Measurements from ENCODE around the gene PERP.
"Not testable (repeated sequence)": the region's sequence is repeated elsewhere in the genome, so short reads cannot be mapped to it uniquely, and the experiment has no call there.

The PERP gene

GRCh38 chr6:138124096-138124495, 16.9 kb upstream of the PERP start:
- no peak overlapping the region for H3K4me3 ChIP-seq (replicated peaks; ENCODE audit: low read depth, low read length)
- DNase-seq (ENCODE audit: extremely low read depth, low read depth), result no peak
- no peak for TF ChIP-seq CTCF (IDR thresholded peaks at IDR 0.05; ENCODE audit: low read depth, low read length, missing control alignments)

GRCh38 chr6:138119976-138120375, 12.8 kb upstream of the PERP start:
- H3K4me3 ChIP-seq (replicated peaks; ENCODE audit: low read depth, low read length), result no peak overlapping the region
- DNase-seq (ENCODE audit: extremely low read depth, low read depth), result no peak
- no peak for TF ChIP-seq CTCF (IDR thresholded peaks at IDR 0.05; ENCODE audit: low read depth, low read length, missing control alignments)

- DNase-seq (ENCODE audit: extremely low read depth, low read depth), result not testable (repeated sequence)
These were observed 12.0 kb upstream of the PERP start for GRCh38 chr6:138119229-138119628.

GRCh38 chr6:138117376-138117914, 10.2 kb upstream of the PERP start:
- no peak for TF ChIP-seq CTCF (IDR thresholded peaks at IDR 0.05; ENCODE audit: low read depth, low read length, missing control alignments)
- no peak for DNase-seq (ENCODE audit: extremely low read depth, low read depth)
- no peak overlapping the region for H3K4me3 ChIP-seq (replicated peaks; ENCODE audit: low read depth, low read length)

More at GRCh38 chr6:138119229-138119628, 12.0 kb upstream of the PERP start:
- H3K4me3 ChIP-seq (replicated peaks; ENCODE audit: low read depth, low read length), result not testable (repeated sequence)

GRCh38 chr6:138116661-138116999, 9.4 kb upstream of the PERP start:
- TF ChIP-seq CTCF (IDR thresholded peaks at IDR 0.05; ENCODE audit: low read depth, low read length, missing control alignments), result no peak
- DNase-seq (ENCODE audit: extremely low read depth, low read depth), result no peak
- no peak overlapping the region for H3K4me3 ChIP-seq (replicated peaks; ENCODE audit: low read depth, low read length)

GRCh38 chr6:138115877-138116660, 8.8 kb upstream of the PERP start:
- TF ChIP-seq CTCF (IDR thresholded peaks at IDR 0.05; ENCODE audit: low read depth, low read length, missing control alignments), result peak; percentile 40
- no peak overlapping the region for H3K4me3 ChIP-seq (replicated peaks; ENCODE audit: low read depth, low read length)
- peak; percentile 44 for DNase-seq (ENCODE audit: extremely low read depth, low read depth)

GRCh38 chr6:138115201-138115600, 8.0 kb upstream of the PERP start:
- no peak overlapping the region for H3K4me3 ChIP-seq (replicated peaks; ENCODE audit: low read depth, low read length)

More at GRCh38 chr6:138115201-138115600, 8.0 kb upstream of the PERP start:
- no peak for TF ChIP-seq CTCF (IDR thresholded peaks at IDR 0.05; ENCODE audit: low read depth, low read length, missing control alignments)
- no peak for DNase-seq (ENCODE audit: extremely low read depth, low read depth)

Measured in HFF-Myc (cell line).